Trophoblast cell (in vitro differentiated cells and primary cell): Measurements from ENCODE around the gene ARHGAP22.

ENCODE experiments used
- DNase-seq, 2 donors: peaks; one replicate each; pipeline ENCODE4 v3.0.0-alpha.2; 2016
- H2AFZ ChIP-seq: 2 replicates; pipeline ENCODE4 v1.6.1; 2013; ENCODE audit warnings: low read length, moderate library complexity, mild to moderate bottlenecking; ENCODE audit not compliant: insufficient read depth, poor library complexity
- H2AK5ac ChIP-seq: 2 replicates; pipeline ENCODE4 v1.6.1; 2013; ENCODE audit warnings: mild to moderate bottlenecking, low read length
- H2BK120ac ChIP-seq: 2 replicates; pipeline ENCODE4 v1.6.1; 2013; ENCODE audit warnings: low read length, mild to moderate bottlenecking, moderate library complexity; ENCODE audit not compliant: insufficient read depth, poor library complexity
- H2BK12ac ChIP-seq: 2 replicates; pipeline ENCODE4 v1.6.1; 2013; ENCODE audit warnings: mild to moderate bottlenecking, low read length, moderate library complexity
- H2BK5ac ChIP-seq: 2 replicates; pipeline ENCODE4 v1.6.1; 2013; ENCODE audit warnings: low read length, low read depth, moderate library complexity, mild to moderate bottlenecking; ENCODE audit not compliant: poor library complexity
- H3K14ac ChIP-seq: 2 replicates; pipeline ENCODE4 v1.6.1; 2013; ENCODE audit warnings: mild to moderate bottlenecking, low read length
- H3K18ac ChIP-seq: 2 replicates; pipeline ENCODE4 v1.6.1; 2013; ENCODE audit warnings: mild to moderate bottlenecking, low read length
- H3K23ac ChIP-seq: 2 replicates; pipeline ENCODE4 v1.6.1; 2013; ENCODE audit warnings: low read length
- H3K27ac ChIP-seq: 2 replicates; pipeline ENCODE4 v1.5.1; 2013; ENCODE audit warnings: low read depth, mild to moderate bottlenecking, inconsistent platforms, low read length, moderate library complexity
- H3K27me3 ChIP-seq: 2 replicates; pipeline ENCODE4 v1.6.1; 2013; ENCODE audit warnings: inconsistent platforms, mild to moderate bottlenecking, low read length, moderate library complexity; ENCODE audit not compliant: insufficient read depth
- H3K36me3 ChIP-seq, 2 experiments: 1 replicate in 1 of 2; 2 replicates in 1 of 2; pipeline ENCODE4 v1.6.1; 2013; ENCODE audit warnings: low read length in 2 of 2, mild to moderate bottlenecking in 2 of 2, moderate library complexity in 1 of 2; ENCODE audit not compliant: insufficient read depth in 2 of 2, control insufficient read depth in 1 of 2
- H3K4ac ChIP-seq: 2 replicates; pipeline ENCODE4 v1.6.1; 2013; ENCODE audit warnings: low read depth, mild to moderate bottlenecking, low read length, moderate library complexity
- H3K4me1 ChIP-seq, 2 experiments: 1 replicate in 1 of 2; 2 replicates in 1 of 2; pipeline ENCODE4 v1.6.1; 2013; ENCODE audit warnings: low read length in 2 of 2, mild to moderate bottlenecking in 2 of 2, moderate library complexity in 1 of 2; ENCODE audit not compliant: insufficient read depth in 2 of 2, control insufficient read depth in 1 of 2
- H3K4me2 ChIP-seq: 2 replicates; pipeline ENCODE4 v1.6.1; 2013; ENCODE audit warnings: inconsistent platforms, mild to moderate bottlenecking, low read length, moderate library complexity
- H3K4me3 ChIP-seq: 2 replicates; pipeline ENCODE4 v1.5.1; 2013; ENCODE audit warnings: mild to moderate bottlenecking, low read depth, low read length, inconsistent platforms
- H3K79me1 ChIP-seq: one replicate; pipeline ENCODE4 v1.6.1; 2013; ENCODE audit warnings: low read length
- H3K79me2 ChIP-seq: 2 replicates; pipeline ENCODE4 v1.6.1; 2013; ENCODE audit warnings: low read length, mild to moderate bottlenecking; ENCODE audit not compliant: control insufficient read depth, insufficient read depth, poor library complexity
- H3K9ac ChIP-seq: 2 replicates; pipeline ENCODE4 v1.6.1; 2013; ENCODE audit warnings: mild to moderate bottlenecking, low read length
- H3K9me3 ChIP-seq: 2 replicates; pipeline ENCODE4 v1.6.1; 2013; ENCODE audit warnings: low read depth, mild to moderate bottlenecking, control low read depth, inconsistent platforms, low read length; ENCODE audit not compliant: insufficient read depth
- H4K12ac ChIP-seq: 2 replicates; pipeline ENCODE4 v1.6.1; 2013; ENCODE audit warnings: low read depth, mild to moderate bottlenecking, low read length, moderate library complexity
- H4K8ac ChIP-seq: 2 replicates; pipeline ENCODE4 v1.6.1; 2013; ENCODE audit warnings: low read depth, mild to moderate bottlenecking, low read length, moderate library complexity
- H4K91ac ChIP-seq: one replicate; pipeline ENCODE4 v1.6.1; 2013; ENCODE audit warnings: low read depth, mild to moderate bottlenecking, low read length, moderate library complexity
- WGBS: extraction: QIAGEN DNeasy Blood & Tissue Kit; methylation state at CpG from one replicate; pipeline ENCODE4 v1.1.7; 2013; ENCODE audit warnings: missing lambda C conversion rate; ENCODE audit not compliant: insufficient read length, insufficient coverage; ENCODE audit errors: extremely low coverage; 5-methylcytosine and 5-hydroxymethylcytosine counted together

Gene ARHGAP22

DNA sequence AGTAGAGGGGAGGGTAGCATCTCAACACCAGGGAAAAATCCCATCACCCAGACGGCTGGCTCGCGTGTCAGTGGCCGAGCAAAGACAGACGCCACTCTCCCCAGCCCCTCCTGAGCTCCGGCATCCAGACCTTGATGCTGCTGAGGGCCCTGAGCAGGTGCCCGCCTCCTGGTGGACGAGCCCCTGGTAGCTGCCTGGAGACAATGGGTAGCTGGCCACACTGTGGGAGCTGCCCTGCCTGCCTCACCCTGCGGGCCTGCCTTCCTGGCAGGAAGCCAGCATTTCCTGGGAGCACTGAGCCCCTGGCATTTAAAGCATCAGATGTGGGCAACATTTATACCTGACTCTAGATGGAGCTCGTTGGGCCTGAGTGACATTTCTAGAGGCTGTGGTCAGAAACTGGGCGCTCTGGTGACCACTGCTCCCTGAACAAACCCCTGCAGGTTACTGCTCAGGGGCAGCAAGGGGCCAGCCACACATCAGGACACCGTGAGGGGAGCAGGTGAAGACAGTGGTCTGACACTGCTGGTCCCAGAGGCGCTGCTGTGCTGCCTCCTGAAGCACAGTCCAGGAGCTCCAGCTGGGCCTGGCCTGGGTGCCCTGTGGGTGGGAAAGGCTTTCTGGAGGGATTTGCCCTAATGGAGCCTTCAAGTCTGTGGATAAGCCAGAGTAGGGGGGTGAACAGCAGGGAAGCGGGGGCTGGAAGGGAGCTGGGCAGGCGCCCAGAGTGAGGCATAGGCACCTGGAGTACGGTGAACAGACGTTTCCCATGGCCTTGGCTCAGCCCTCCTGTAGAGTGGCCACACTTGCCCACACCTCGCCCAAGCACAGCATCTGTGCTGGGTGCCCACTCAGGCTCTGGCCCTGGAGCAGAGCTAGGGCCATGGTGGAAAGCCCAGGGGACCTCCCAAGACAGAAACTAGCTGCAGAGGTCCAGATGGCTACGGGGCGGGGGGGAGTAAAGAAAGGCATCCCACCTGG is 159.7 kb downstream of the ARHGAP22 start:
- no peak overlapping the region for H3K27ac ChIP-seq
- H2BK5ac ChIP-seq, result no peak overlapping the region
- H3K4me1 ChIP-seq, result no peaks in the 10 kb centered on the region
- H3K18ac ChIP-seq, result no peak overlapping the region
- H3K4me3 ChIP-seq, result no peak overlapping the region
- H2AFZ ChIP-seq, result no peak overlapping the region
- H3K4me2 ChIP-seq, result no peak overlapping the region
- H3K4ac ChIP-seq, result no peak overlapping the region
- DNase-seq, result no peak
- H2BK12ac ChIP-seq, result no peak overlapping the region
- no peak overlapping the region for H4K12ac ChIP-seq
- no peak overlapping the region for H2AK5ac ChIP-seq
- no peak overlapping the region for H3K14ac ChIP-seq
- no peaks in the 10 kb centered on the region for H3K79me2 ChIP-seq
- no peak overlapping the region for H3K23ac ChIP-seq
- H3K9me3 ChIP-seq, result peaks cover 3% of the 10 kb centered on the region
- no peaks in the 10 kb centered on the region for H3K79me1 ChIP-seq
- no CpG with 5 or more reads among the region's 20 CpGs for WGBS
- H4K8ac ChIP-seq, result no peak overlapping the region
- no peak overlapping the region for H4K91ac ChIP-seq
- H3K9ac ChIP-seq, result no peak overlapping the region
- H2BK120ac ChIP-seq, result no peak overlapping the region
- H3K36me3 ChIP-seq, result no peaks in the 10 kb centered on the region
- no peaks in the 10 kb centered on the region for H3K27me3 ChIP-seq

DNA sequence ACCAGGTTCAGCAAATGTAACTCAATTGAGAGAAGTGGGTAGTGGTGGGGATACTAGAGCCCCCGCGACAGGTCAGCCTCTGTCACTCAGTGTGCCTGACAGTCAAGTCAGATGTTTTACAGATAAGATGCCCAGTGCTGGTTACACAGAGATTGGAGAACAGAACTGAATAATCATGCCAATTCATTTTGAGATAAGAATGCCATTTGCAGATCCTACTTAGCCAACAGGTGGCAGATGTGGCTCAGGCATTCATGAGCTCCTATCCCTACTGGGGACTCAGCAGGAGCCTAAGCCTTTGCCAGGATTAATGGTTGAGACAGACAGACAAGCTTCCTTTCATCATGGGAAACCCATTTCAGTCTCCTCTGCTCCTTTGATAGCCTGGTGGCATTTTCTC is 160.6 kb downstream of the ARHGAP22 start:
- H3K79me2 ChIP-seq, result no peaks in the 10 kb centered on the region
- no CpG with 5 or more reads among the region's 2 CpGs for WGBS
- no peak overlapping the region for H3K23ac ChIP-seq
- no peak for DNase-seq
- H4K12ac ChIP-seq, result no peak overlapping the region
- H3K27ac ChIP-seq, result no peak overlapping the region
- H3K79me1 ChIP-seq, result no peaks in the 10 kb centered on the region
- no peak overlapping the region for H3K4me3 ChIP-seq
- peaks cover 0 to 3% of the 10 kb centered on the region in 2 experiments for H3K4me1 ChIP-seq
- no peaks in the 10 kb centered on the region for H3K36me3 ChIP-seq
- H2AFZ ChIP-seq, result no peak overlapping the region
- H4K8ac ChIP-seq, result no peak overlapping the region
- no peak overlapping the region for H2AK5ac ChIP-seq
- no peak overlapping the region for H3K4ac ChIP-seq
- H3K9me3 ChIP-seq, result peaks cover 3% of the 10 kb centered on the region
- H3K27me3 ChIP-seq, result no peaks in the 10 kb centered on the region
- H4K91ac ChIP-seq, result no peak overlapping the region
- H3K4me2 ChIP-seq, result no peak overlapping the region
- no peak overlapping the region for H2BK5ac ChIP-seq
- no peak overlapping the region for H2BK120ac ChIP-seq
- H2BK12ac ChIP-seq, result no peak overlapping the region
- H3K14ac ChIP-seq, result no peak overlapping the region
- H3K9ac ChIP-seq, result no peak overlapping the region
- no peak overlapping the region for H3K18ac ChIP-seq

DNA sequence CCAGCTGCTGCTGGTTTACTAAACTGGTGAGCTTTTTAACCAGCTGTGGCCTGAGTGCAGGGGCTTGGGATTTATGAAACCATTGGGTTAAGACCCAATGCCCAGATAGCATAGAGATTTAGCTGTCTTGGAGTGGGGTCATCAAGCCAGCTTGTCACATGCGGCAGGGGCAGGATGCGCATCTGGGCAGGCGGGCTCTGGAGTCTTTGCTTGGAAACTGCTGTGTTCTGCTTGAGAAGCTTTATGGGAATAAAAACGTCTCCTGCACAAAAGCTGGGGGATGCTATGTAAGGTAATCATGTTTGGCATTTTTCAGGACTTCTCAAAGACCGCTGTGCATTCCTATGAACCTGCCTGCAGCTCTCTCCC is 162.1 kb downstream of the ARHGAP22 start:
- Histone ChIP-seq H3K4me2 (no peak overlapping the region), H3K18ac (no peak overlapping the region), H3K4ac (no peak overlapping the region), H3K4me1 (peaks cover 0 to 3% of the 10 kb centered on the region in 2 experiments), H4K91ac (no peak overlapping the region), H3K79me2 (no peaks in the 10 kb centered on the region), H3K27me3 (no peaks in the 10 kb centered on the region), H3K9me3 (peaks cover 3% of the 10 kb centered on the region), H3K27ac (no peak overlapping the region), H3K14ac (no peak overlapping the region), H3K79me1 (no peaks in the 10 kb centered on the region), H2AFZ (no peak overlapping the region), H3K36me3 (no peaks in the 10 kb centered on the region), H4K8ac (no peak overlapping the region), H4K12ac (no peak overlapping the region), H3K9ac (no peak overlapping the region), H3K23ac (no peak overlapping the region), H3K4me3 (no peak overlapping the region), H2AK5ac (no peak overlapping the region), H2BK120ac (no peak overlapping the region), H2BK12ac (no peak overlapping the region), H2BK5ac (no peak overlapping the region)
- DNase-seq, result peak in 1 of 2 donors; percentile 27
- no CpG with 5 or more reads among the region's 5 CpGs for WGBS

DNA sequence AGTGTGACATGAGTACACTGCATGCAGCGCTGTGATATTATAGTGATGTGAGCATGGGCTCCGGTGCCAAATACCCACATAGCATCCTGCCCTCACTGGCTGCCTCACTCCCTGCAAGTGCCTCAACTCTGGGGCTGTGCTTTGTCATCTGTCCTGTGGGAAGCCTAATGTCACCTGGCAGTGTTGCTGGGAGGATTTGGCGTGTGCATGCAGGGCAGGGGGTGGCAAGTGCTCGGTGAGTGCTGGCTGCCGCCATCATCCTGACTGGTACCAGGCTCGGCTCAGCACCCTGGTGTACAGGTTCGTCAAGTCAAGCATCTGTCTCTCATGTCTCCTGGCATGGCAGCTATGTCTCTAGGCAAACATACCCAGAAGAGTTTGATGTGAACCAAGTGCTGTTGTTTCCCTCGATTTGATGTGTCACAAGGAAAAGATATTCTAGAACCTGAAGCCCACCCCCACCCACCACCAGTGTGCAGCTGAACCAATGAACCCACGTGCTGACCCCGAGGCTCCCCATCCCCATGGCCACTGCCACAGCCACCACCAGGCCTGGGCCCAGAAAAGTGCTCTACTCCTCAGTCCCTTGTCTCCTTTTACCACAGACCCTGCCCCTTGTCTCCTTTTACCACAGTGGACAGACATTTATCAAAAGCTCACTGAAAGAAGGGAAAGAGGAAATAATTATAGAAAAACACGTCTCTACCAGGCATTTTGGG is 162.6 kb downstream of the ARHGAP22 start:
- Histone ChIP-seq H4K91ac (no peak overlapping the region), H2AK5ac (no peak overlapping the region), H3K4me1 (peaks cover 0 to 3% of the 10 kb centered on the region in 2 experiments), H3K9ac (no peak overlapping the region), H3K14ac (no peak overlapping the region), H3K4ac (no peak overlapping the region), H3K23ac (no peak overlapping the region), H3K36me3 (no peaks in the 10 kb centered on the region), H3K79me1 (no peaks in the 10 kb centered on the region), H2BK12ac (no peak overlapping the region), H3K18ac (no peak overlapping the region), H4K8ac (no peak overlapping the region), H3K4me3 (no peak overlapping the region), H2AFZ (no peak overlapping the region), H3K27ac (no peak overlapping the region), H3K9me3 (no peaks in the 10 kb centered on the region), H3K79me2 (no peaks in the 10 kb centered on the region), H3K27me3 (no peaks in the 10 kb centered on the region), H2BK5ac (no peak overlapping the region), H2BK120ac (no peak overlapping the region), H4K12ac (no peak overlapping the region), H3K4me2 (no peak overlapping the region)
- no peak for DNase-seq
- no CpG with 5 or more reads among the region's 11 CpGs for WGBS
